ENCODE results near the gene KRTAP5-9.
"Not testable (repeated sequence)": the region's sequence is repeated elsewhere in the genome, so short reads cannot be mapped to it uniquely, and the experiment has no call there.

Gene KRTAP5-9

GRCh38 chr11:71534711-71535608 lies 13.3 kb upstream of the KRTAP5-9 start:
- not testable (repeated sequence) for DNase-seq

- no peak for DNase-seq
Measured at GRCh38 chr11:71535825-71536224, 12.4 kb upstream of the KRTAP5-9 start.

- no peak for DNase-seq
Measured at GRCh38 chr11:71537537-71537936, 10.7 kb upstream of the KRTAP5-9 start.

- DNase-seq = not testable (repeated sequence)
Measured at GRCh38 chr11:71537977-71538665, 10.1 kb upstream of the KRTAP5-9 start, which contains the start of gene KRTAP5-8. Gene KRTAP5-8, plus strand, starts transcription at chr11:71538025. Its CDS starts 31 bp downstream, at chr11:71538056.

GRCh38 chr11:71538666-71538990 lies 9.6 kb upstream of the KRTAP5-9 start:
- no peak for DNase-seq

GRCh38 chr11:71539017-71539416 lies 9.2 kb upstream of the KRTAP5-9 start:
- DNase-seq = no peak

- DNase-seq = not testable (repeated sequence)
Measured at GRCh38 chr11:71539971-71540370, 8.2 kb upstream of the KRTAP5-9 start.

GRCh38 chr11:71540521-71541304 lies 7.5 kb upstream of the KRTAP5-9 start:
- not testable (repeated sequence) for DNase-seq

GRCh38 chr11:71542382-71542781 lies 5.8 kb upstream of the KRTAP5-9 start:
- no peak for DNase-seq

- DNase-seq = no peak
Measured at GRCh38 chr11:71542879-71543777, 5.1 kb upstream of the KRTAP5-9 start.

- DNase-seq = no peak
Measured at GRCh38 chr11:71543866-71544265, 4.4 kb upstream of the KRTAP5-9 start.

GRCh38 chr11:71544525-71545214 lies 3.5 kb upstream of the KRTAP5-9 start:
- DNase-seq = no peak

GRCh38 chr11:71545405-71545966 lies 2.7 kb upstream of the KRTAP5-9 start:
- DNase-seq = no peak

- no peak for DNase-seq
Measured at GRCh38 chr11:71548716-71549151, 514 bp downstream of the KRTAP5-9 start.

- no peak for DNase-seq
Measured at GRCh38 chr11:71551711-71552110, 3.5 kb downstream of the KRTAP5-9 start.

GRCh38 chr11:71554996-71555395 lies 6.8 kb downstream of the KRTAP5-9 start:
- no peak for DNase-seq

- no peak for DNase-seq
Measured at GRCh38 chr11:71555508-71555907, 7.3 kb downstream of the KRTAP5-9 start.

- DNase-seq = no peak
Measured at GRCh38 chr11:71556018-71556417, 7.8 kb downstream of the KRTAP5-9 start.

GRCh38 chr11:71557257-71557656 lies 9.0 kb downstream of the KRTAP5-9 start:
- DNase-seq = no peak

GRCh38 chr11:71558996-71559395 lies 10.8 kb downstream of the KRTAP5-9 start:
- no peak for DNase-seq

- DNase-seq = no peak
Measured at GRCh38 chr11:71562120-71562519, 13.9 kb downstream of the KRTAP5-9 start.

Data from SW 1271 (cell line).